Neural progenitor cell (in vitro differentiated cells): Measurements from ENCODE around the gene INPP5J. TPM values are rescaled to one million over a fixed set of nuclear protein-coding genes. Genes with fewer than 3 reads are reported as not detected.

Source experiments
- DNase-seq: peaks from one replicate; pipeline ENCODE4 v3.0.0-alpha.2; 2016; ENCODE audit warnings: low spot score
- H2AFZ ChIP-seq: fragments of 200-600 bp; sonication (generic); replicated peaks from 2 replicates; pipeline ENCODE4 v1.6.1; 2016; ENCODE audit warnings: antibody characterized with exemption
- H3F3A ChIP-seq: fragments of 200-600 bp; sonication (generic); 2 replicates; pipeline ENCODE4 v1.6.1; 2016; ENCODE audit warnings: antibody characterized with exemption, low read depth
- H3K27ac ChIP-seq: fragments of 200-600 bp; sonication (generic); 2 replicates; pipeline ENCODE4 v1.5.1; 2016; ENCODE audit warnings: mild to moderate bottlenecking
- H3K27me3 ChIP-seq: fragments of 200-600 bp; sonication (generic); 2 replicates; pipeline ENCODE4 v1.6.1; 2016; ENCODE audit warnings: mild to moderate bottlenecking, moderate library complexity
- H3K36me3 ChIP-seq: fragments of 200-600 bp; sonication (generic); 2 replicates; pipeline ENCODE4 v1.5.1; 2016
- H3K4me1 ChIP-seq: fragments of 200-600 bp; sonication (generic); 2 replicates; pipeline ENCODE4 v1.6.1; 2016; ENCODE audit warnings: mixed run types
- H3K4me2 ChIP-seq: fragments of 200-600 bp; sonication (generic); 2 replicates; pipeline ENCODE4 v1.6.1; 2016
- H3K4me3 ChIP-seq: fragments of 200-600 bp; sonication (generic); 2 replicates; pipeline ENCODE4 v1.5.1; 2016
- H3K79me2 ChIP-seq: fragments of 200-600 bp; sonication (generic); 2 replicates; pipeline ENCODE4 v1.6.1; 2016; ENCODE audit warnings: low read depth
- H3K9ac ChIP-seq: fragments of 200-600 bp; sonication (generic); 2 replicates; pipeline ENCODE4 v1.6.1; 2016
- H3K9me3 ChIP-seq: fragments of 200-600 bp; sonication (generic); 2 replicates; pipeline ENCODE4 v1.5.1; 2016; ENCODE audit warnings: low read depth
- H4K20me1 ChIP-seq: fragments of 200-600 bp; sonication (generic); 2 replicates; pipeline ENCODE4 v1.6.1; 2016; ENCODE audit warnings: low read depth
- H3K27ac Mint-ChIP-seq: 3 replicates; pipeline ENCODE4 v1.8.0; 2021; ENCODE audit warnings: mixed read lengths
- H3K27me3 Mint-ChIP-seq: 2 replicates; pipeline ENCODE4 v1.8.0; 2022; ENCODE audit warnings: low read depth, mild to moderate bottlenecking, inconsistent platforms, moderate library complexity, mixed read lengths; ENCODE audit not compliant: insufficient read depth
- H3K36me3 Mint-ChIP-seq: 3 replicates; pipeline ENCODE4 v1.8.0; 2021; ENCODE audit warnings: mixed read lengths
- H3K4me1 Mint-ChIP-seq: 3 replicates; pipeline ENCODE4 v1.8.0; 2021; ENCODE audit warnings: mixed read lengths
- H3K4me3 Mint-ChIP-seq: 3 replicates; pipeline ENCODE4 v1.8.0; 2021; ENCODE audit warnings: mild to moderate bottlenecking, moderate library complexity, mixed read lengths
- H3K9me3 Mint-ChIP-seq: 3 replicates; pipeline ENCODE4 v1.8.0; 2020; ENCODE audit warnings: mixed read lengths
- CTCF ChIP-seq: fragments of 200-600 bp; sonication (generic); IDR thresholded peaks from 2 replicates; pipeline ENCODE4 v1.5.1; 2017; ENCODE audit warnings: antibody characterized with exemption, mild to moderate bottlenecking
- EZH2 ChIP-seq: fragments of 200-600 bp; sonication (generic); IDR thresholded peaks from 2 replicates; pipeline ENCODE4 v1.6.1; 2017; ENCODE audit warnings: antibody characterized with exemption, mild to moderate bottlenecking, moderate library complexity
- EZH2phosphoT487 ChIP-seq: fragments of 200-600 bp; sonication (generic); IDR thresholded peaks from 2 replicates; pipeline ENCODE4 v1.6.1; 2017; ENCODE audit warnings: antibody characterized with exemption
- total RNA-seq: library from RNA; depleted of rRNA; stranded (reverse); fragments of >200 nt; gene quantifications from 2 replicates; pipeline ENCODE4 v1.2.3, GENCODE V29; 2015; ENCODE audit warnings: low replicate concordance

The INPP5J gene
- total RNA-seq, 1 donor from 2014 or later, result 1.5 TPM

GRCh38 chr22:31123292-31123602 is 481 bp downstream of the INPP5J start:
- H3K9me3 Mint-ChIP-seq, result no peaks in the 10 kb centered on the region
- H3K27ac Mint-ChIP-seq, result no peak overlapping the region
- peaks cover 13% of the 10 kb centered on the region for H3K4me1 Mint-ChIP-seq
- Histone ChIP-seq H3K9ac (peak overlapping the region; percentile 33), H3K4me2 (peak overlapping the region; percentile 77), H2AFZ (no peak overlapping the region), H3K27ac (no peak overlapping the region), H3K4me1 (peaks cover 3% of the 10 kb centered on the region), H3K27me3 (no peaks in the 10 kb centered on the region), H3K4me3 (peak overlapping the region; percentile 44), H3F3A (no peaks in the 10 kb centered on the region), H3K36me3 (no peaks in the 10 kb centered on the region), H3K9me3 (no peaks in the 10 kb centered on the region), H4K20me1 (no peaks in the 10 kb centered on the region), H3K79me2 (no peaks in the 10 kb centered on the region)
- DNase-seq, result no peak
- H3K4me3 Mint-ChIP-seq, result peak overlapping the region; percentile 72
- H3K27me3 Mint-ChIP-seq, result no peaks in the 10 kb centered on the region
- no peaks in the 10 kb centered on the region for H3K36me3 Mint-ChIP-seq
- no peak for TF ChIP-seq EZH2phosphoT487
- TF ChIP-seq EZH2, result no peak
- no peak for TF ChIP-seq CTCF

- no peak overlapping the region for H3K27ac ChIP-seq
- peaks cover 13% of the 10 kb centered on the region for H3K4me1 Mint-ChIP-seq
- H3K4me3 ChIP-seq, result no peak overlapping the region
- H3K36me3 Mint-ChIP-seq, result no peaks in the 10 kb centered on the region
- no peak overlapping the region for H3K9ac ChIP-seq
- TF ChIP-seq EZH2 (no peak), EZH2phosphoT487 (no peak), CTCF (no peak)
- no peak for DNase-seq
- no peaks in the 10 kb centered on the region for H3K27me3 ChIP-seq
- no peaks in the 10 kb centered on the region for H3K27me3 Mint-ChIP-seq
- no peaks in the 10 kb centered on the region for H4K20me1 ChIP-seq
- no peaks in the 10 kb centered on the region for H3K9me3 ChIP-seq
- H3K4me2 ChIP-seq, result no peak overlapping the region
- H3K4me1 ChIP-seq, result peaks cover 3% of the 10 kb centered on the region
- peak overlapping the region; percentile 68 for H3K27ac Mint-ChIP-seq
- H2AFZ ChIP-seq, result no peak overlapping the region
- H3K4me3 Mint-ChIP-seq, result no peak overlapping the region
- H3F3A ChIP-seq, result no peaks in the 10 kb centered on the region
- H3K79me2 ChIP-seq, result no peaks in the 10 kb centered on the region
- no peaks in the 10 kb centered on the region for H3K36me3 ChIP-seq
- no peaks in the 10 kb centered on the region for H3K9me3 Mint-ChIP-seq
Observed at GRCh38 chr22:31124290-31124689, 1.5 kb downstream of the INPP5J start.

GRCh38 chr22:31124811-31125465 is 2.2 kb downstream of the INPP5J start:
- DNase-seq, result no peak
- H3K9me3 ChIP-seq, result no peaks in the 10 kb centered on the region
- no peak overlapping the region for H2AFZ ChIP-seq
- no peaks in the 10 kb centered on the region for H3F3A ChIP-seq
- H3K4me3 Mint-ChIP-seq, result no peak overlapping the region
- no peak for TF ChIP-seq EZH2phosphoT487
- TF ChIP-seq CTCF, result no peak
- TF ChIP-seq EZH2, result no peak
- peaks cover 3% of the 10 kb centered on the region for H3K4me1 ChIP-seq
- no peaks in the 10 kb centered on the region for H4K20me1 ChIP-seq
- no peak overlapping the region for H3K9ac ChIP-seq
- no peaks in the 10 kb centered on the region for H3K36me3 ChIP-seq
- H3K79me2 ChIP-seq, result no peaks in the 10 kb centered on the region
- no peak overlapping the region for H3K4me3 ChIP-seq
- no peak overlapping the region for H3K4me2 ChIP-seq
- H3K27ac Mint-ChIP-seq, result peak overlapping the region; percentile 68
- no peaks in the 10 kb centered on the region for H3K27me3 Mint-ChIP-seq
- H3K9me3 Mint-ChIP-seq, result no peaks in the 10 kb centered on the region
- H3K4me1 Mint-ChIP-seq, result peaks cover 13% of the 10 kb centered on the region
- no peaks in the 10 kb centered on the region for H3K36me3 Mint-ChIP-seq
- H3K27me3 ChIP-seq, result no peaks in the 10 kb centered on the region
- H3K27ac ChIP-seq, result no peak overlapping the region
